ENCODE results near the gene USP7. TPM values are rescaled to one million over a fixed set of nuclear protein-coding genes. Genes with fewer than 3 reads are reported as not detected.

USP7 gene
- total and polyA plus RNA-seq, 8 donors, result 13.0 to 56.5 (median 39.8) TPM

DNA sequence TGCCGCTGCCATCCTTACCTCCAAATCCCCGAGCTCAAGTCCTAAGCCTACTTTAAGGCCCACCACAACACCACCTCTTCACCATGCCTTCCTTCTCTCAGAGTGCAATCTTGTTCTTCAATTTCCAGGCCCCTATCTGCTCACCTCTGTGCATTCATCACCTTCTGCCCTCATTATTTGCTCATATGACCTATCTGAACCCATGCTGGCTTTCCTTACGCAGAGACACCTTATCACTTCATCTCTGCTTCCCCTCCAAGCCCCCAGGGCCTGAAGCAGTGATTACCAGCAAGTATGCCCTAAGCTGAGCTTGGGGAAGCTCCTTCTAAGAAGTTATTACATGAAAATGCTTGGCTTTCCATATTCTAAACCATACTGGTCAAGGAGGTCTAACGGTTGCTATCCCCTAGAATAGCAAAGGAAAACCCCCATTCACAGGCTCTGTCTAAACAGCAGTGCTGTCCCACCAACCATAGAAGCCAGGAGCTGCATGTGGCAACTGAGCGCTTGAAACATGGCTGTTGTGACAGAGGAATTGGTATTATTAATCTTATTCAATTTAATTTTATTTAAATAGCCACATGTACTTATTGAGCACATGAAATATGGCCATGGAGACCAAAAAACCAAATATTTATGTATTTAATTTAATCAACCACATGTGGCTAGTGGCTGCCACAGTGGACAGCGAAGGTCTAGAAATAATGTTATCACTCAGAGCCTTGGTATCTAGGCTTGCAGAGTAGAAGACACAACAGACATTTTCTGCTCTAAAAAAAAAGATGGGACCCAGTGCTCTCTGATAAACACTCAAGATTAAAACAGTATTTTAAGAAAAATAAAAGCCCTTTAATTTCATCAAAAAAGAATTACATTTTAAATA, 13.9 kb downstream of the USP7 start:
- intact Hi-C loops (cut with DNase I), result no loop called here
- H3K27ac ChIP-seq, result no peak overlapping the region
- 74 to 79% methylated on average over 6 of the region's 6 CpGs for WGBS, 2 donors
- TF ChIP-seq, protein P1, sequence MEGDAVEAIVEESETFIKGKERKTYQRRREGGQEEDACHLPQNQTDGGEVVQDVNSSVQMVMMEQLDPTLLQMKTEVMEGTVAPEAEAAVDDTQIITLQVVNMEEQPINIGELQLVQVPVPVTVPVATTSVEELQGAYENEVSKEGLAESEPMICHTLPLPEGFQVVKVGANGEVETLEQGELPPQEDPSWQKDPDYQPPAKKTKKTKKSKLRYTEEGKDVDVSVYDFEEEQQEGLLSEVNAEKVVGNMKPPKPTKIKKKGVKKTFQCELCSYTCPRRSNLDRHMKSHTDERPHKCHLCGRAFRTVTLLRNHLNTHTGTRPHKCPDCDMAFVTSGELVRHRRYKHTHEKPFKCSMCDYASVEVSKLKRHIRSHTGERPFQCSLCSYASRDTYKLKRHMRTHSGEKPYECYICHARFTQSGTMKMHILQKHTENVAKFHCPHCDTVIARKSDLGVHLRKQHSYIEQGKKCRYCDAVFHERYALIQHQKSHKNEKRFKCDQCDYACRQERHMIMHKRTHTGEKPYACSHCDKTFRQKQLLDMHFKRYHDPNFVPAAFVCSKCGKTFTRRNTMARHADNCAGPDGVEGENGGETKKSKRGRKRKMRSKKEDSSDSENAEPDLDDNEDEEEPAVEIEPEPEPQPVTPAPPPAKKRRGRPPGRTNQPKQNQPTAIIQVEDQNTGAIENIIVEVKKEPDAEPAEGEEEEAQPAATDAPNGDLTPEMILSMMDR (IDR thresholded peaks at IDR 0.05), result no peak
- no peaks in the 10 kb centered on the region for H3K9me3 ChIP-seq
- H3K4me3 ChIP-seq, result no peak overlapping the region
- DNase-seq (no peak), FAIRE-seq (no peak), ATAC-seq (no peak)
- H3K4me1 ChIP-seq, result peaks cover 27 to 42% (median 32%) of the 10 kb centered on the region in 3 donors
- no peaks in the 10 kb centered on the region for H3K27me3 ChIP-seq
- H3K36me3 ChIP-seq, result no peaks in the 10 kb centered on the region

DNA sequence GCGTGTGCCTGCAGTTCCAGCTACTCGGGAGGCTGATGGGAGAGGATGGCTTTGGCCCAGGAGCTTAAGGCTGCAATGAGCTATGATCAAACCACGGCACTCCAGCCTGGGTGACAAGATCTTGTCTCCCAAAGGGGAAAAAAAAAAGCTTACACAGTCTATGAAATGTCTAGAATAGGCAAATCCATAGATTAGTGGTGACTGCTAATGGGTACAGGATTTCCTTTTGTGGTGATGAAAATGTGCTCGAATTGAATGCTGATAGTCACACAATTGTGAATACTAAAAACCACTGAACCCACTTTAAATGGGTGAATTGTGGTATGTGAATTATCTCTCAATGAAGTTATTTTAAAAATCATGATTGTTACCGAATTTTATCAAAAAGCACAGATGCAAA, 14.9 kb downstream of the USP7 start:
- Histone ChIP-seq H3K4me3 (no peak overlapping the region), H3K36me3 (no peaks in the 10 kb centered on the region), H3K27me3 (no peaks in the 10 kb centered on the region), H3K9me3 (no peaks in the 10 kb centered on the region), H3K27ac (no peak overlapping the region), H3K4me1 (peaks cover 27 to 51% (median 32%) of the 10 kb centered on the region in 3 donors)
- FAIRE-seq (no peak), ATAC-seq (no peak), DNase-seq (no peak)
- WGBS, 2 donors, result 75 to 81% methylated on average over 5 of the region's 5 CpGs
- TF ChIP-seq, protein P1 (IDR thresholded peaks at IDR 0.05), result no peak
- intact Hi-C loops (cut with DNase I), result no loop called here

DNA sequence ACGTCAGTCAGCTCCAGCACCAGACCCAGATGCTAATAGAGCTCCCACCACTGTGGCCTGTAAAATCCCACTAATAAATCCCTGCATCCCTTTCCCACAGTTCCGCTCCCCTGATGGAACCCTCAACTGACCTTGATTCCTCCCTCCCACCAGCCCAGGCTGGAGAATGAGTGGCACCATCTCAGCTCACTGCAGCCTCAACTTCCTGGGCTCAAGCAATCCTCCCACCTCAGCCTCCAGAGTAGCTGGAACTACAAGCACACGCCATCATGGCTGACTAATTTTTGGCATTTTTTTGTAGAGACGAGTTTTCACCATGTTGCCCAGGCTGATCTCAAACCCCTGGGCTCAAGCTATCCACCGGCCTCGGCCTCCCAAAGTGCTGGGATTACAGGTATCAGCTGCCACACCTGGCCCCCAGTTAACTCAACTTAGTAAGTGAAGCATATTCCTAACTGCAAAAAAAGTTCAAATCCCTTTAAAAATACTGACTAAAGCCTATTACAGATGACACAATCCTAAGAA, 15.6 kb downstream of the USP7 start:
- H3K4me1 ChIP-seq, result peaks cover 27 to 52% (median 32%) of the 10 kb centered on the region in 3 donors
- DNase-seq (no peak), FAIRE-seq (no peak), ATAC-seq (no peak)
- WGBS, 2 donors, result 89 to 93% methylated on average over 6 of the region's 6 CpGs
- intact Hi-C loops (cut with DNase I), result no loop called here
- no peak overlapping the region for H3K27ac ChIP-seq
- no peaks in the 10 kb centered on the region for H3K36me3 ChIP-seq
- no peaks in the 10 kb centered on the region for H3K9me3 ChIP-seq
- TF ChIP-seq, protein P1 (IDR thresholded peaks at IDR 0.05), result no peak
- H3K27me3 ChIP-seq, result no peaks in the 10 kb centered on the region
- H3K4me3 ChIP-seq, result no peak overlapping the region

DNA sequence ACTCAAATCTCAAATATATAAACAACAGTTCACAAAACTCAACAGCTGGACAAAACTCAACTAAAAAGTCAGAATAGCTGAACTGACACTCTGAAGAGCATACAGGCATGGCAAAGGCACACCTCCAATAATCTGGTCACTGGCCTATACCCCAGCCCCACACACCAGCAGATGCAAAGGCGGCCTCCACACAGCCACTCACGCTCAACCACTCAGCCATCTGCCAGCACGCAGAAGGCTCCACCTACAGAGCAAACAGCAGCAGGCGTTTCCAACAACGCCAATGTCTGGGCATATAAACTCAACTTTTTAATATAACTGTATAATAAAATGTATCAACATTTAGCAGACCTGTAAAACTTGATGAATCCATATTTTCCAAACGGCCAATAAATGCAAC, 17.2 kb downstream of the USP7 start:
- FAIRE-seq (no peak), ATAC-seq (peak in 3 of 4 donors; percentile 62 to 70 (median 64)), DNase-seq (no peak)
- intact Hi-C loops (cut with DNase I), result no loop called here
- 27 to 29% methylated on average over 6 of the region's 6 CpGs for WGBS, 2 donors
- no peaks in the 10 kb centered on the region for H3K9me3 ChIP-seq
- H3K36me3 ChIP-seq, result no peaks in the 10 kb centered on the region
- H3K27me3 ChIP-seq, result no peaks in the 10 kb centered on the region
- H3K4me1 ChIP-seq, result peaks cover 17 to 50% (median 30%) of the 10 kb centered on the region in 3 donors
- no peak overlapping the region for H3K4me3 ChIP-seq
- H3K27ac ChIP-seq, result no peak overlapping the region
- TF ChIP-seq, protein P1 (IDR thresholded peaks at IDR 0.05), result no peak
